ENCODE data around the gene ZNF787. TPM values are rescaled to one million over a fixed set of nuclear protein-coding genes. Genes with fewer than 3 reads are reported as not detected.
A peak's percentile ranks its signal among the peaks of the same experiment; 100 is the strongest.

ZNF787 gene
- total RNA-seq, 1 donor, result 15.9 TPM

- TF ChIP-seq CTCF (IDR thresholded peaks at IDR 0.05; ENCODE audit: insufficient read depth, low read length), result no peak
- no peak overlapping the region for H3K4me3 ChIP-seq (ENCODE audit: low read depth, low read length)
- no peak for DNase-seq (ENCODE audit: low read depth)
These were observed 36.1 kb downstream of the ZNF787 start for GRCh38 chr19:56084835-56085536.

- DNase-seq (ENCODE audit: low read depth), result no peak
- no peak overlapping the region for H3K4me3 ChIP-seq (ENCODE audit: low read depth, low read length)
- TF ChIP-seq CTCF (IDR thresholded peaks at IDR 0.05; ENCODE audit: insufficient read depth, low read length), result no peak
These were observed 37.4 kb downstream of the ZNF787 start for GRCh38 chr19:56083668-56084067.

DNA sequence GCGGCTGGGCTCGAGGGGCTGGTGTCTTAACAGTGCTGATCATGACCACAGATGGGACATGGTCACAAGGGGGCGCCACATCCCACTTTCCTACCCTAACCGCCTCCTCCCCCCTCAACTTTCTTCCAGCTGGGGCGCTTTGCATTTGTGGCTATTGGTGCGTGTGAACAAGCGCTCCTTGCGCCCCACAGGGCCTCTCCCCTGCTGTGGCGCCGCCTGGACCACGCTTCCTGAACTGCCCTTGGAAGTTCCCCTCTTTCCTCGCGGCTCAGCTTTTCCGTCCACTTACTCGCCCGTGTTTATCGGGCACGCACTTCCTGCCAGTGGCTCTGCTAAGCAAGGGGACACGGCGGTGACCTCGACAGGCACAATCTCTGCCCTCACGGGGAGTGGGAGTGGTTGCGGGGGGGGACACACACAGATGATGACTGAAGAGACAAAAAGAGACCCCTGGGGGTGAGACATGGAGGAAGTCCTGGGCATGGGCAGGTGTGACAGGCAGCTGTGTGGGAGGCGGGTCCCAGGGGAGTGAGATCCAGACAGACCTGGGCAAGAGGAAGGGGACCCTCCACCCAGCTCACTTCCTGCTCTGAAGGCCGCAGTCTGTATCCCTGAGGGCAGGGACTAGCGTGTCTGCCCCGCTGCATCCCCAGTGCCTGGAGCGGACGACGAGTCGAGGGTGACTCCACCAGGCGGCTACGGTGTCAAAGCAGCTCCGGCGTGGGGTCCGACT, 40.3 kb downstream of the ZNF787 start:
- peak overlapping the region; percentile 61 for H3K4me3 ChIP-seq (ENCODE audit: low read depth, low read length)
- peak; percentile 58 for TF ChIP-seq CTCF (IDR thresholded peaks at IDR 0.05; ENCODE audit: insufficient read depth, low read length)
- peak; percentile 81 for DNase-seq (ENCODE audit: low read depth)

- H3K4me3 ChIP-seq (ENCODE audit: low read depth, low read length), result no peak overlapping the region
- DNase-seq (ENCODE audit: low read depth), result no peak
- no peak for TF ChIP-seq CTCF (IDR thresholded peaks at IDR 0.05; ENCODE audit: insufficient read depth, low read length)
These were observed 41.5 kb downstream of the ZNF787 start for GRCh38 chr19:56079609-56080008.

DNA sequence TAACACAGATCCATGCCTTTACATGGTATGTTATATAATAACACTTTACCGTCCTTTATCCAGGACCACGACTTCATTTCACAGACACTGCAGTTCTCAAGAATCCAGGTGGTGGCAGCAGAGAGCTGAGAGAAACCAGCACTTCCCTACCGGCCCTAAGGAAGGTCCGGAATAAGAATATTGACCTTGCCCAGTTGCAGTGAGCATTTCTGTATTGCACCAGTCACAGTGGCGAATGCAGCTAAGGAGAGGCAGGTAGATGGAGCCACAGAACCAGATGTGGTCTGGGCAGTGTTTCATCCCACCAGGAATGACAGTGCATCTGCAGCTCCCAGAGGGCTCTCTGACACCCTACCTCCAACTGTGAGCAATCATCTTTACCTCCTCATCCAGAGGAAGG, 44.6 kb downstream of the ZNF787 start:
- peak; percentile 93 for TF ChIP-seq CTCF (IDR thresholded peaks at IDR 0.05; ENCODE audit: insufficient read depth, low read length)
- H3K4me3 ChIP-seq (ENCODE audit: low read depth, low read length), result no peak overlapping the region
- peak; percentile 73 for DNase-seq (ENCODE audit: low read depth)

GRCh38 chr19:56071151-56071550, 49.9 kb downstream of the ZNF787 start:
- no peak overlapping the region for H3K4me3 ChIP-seq (ENCODE audit: low read depth, low read length)
- peak; percentile 24 for TF ChIP-seq CTCF (IDR thresholded peaks at IDR 0.05; ENCODE audit: insufficient read depth, low read length)
- no peak for DNase-seq (ENCODE audit: low read depth)
